ENCODE results near the gene TRIM72.

Gene TRIM72

GRCh38 chr16:31204871-31205666, 8.8 kb upstream of the TRIM72 start:
- TF ChIP-seq CTCF (IDR thresholded peaks at IDR 0.05; ENCODE audit: low read length, missing control alignments): no peak
- no peak for DNase-seq (ENCODE audit: low read depth)
- H3K4me3 ChIP-seq (replicated peaks; ENCODE audit: low read depth, low read length): no peak overlapping the region

DNA sequence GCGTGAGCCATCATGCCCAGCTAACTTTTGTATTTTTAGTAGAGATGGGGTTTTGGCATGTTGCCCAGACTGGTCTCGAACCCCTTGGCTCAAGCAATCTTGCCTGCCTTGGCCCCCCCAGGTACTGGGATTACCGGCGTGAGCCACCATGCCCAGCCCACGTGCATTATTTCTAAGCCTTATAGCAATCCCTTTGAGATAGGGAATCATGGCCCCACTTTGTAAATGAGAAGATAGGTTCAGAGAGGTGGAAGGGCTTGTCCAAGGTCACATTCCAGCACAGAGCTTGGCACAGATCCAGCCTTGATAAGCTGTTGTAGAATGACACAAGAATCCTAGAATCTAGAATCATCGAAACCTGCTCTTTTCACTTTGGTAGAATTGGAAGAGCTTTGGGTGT, 7.1 kb upstream of the TRIM72 start:
- TF ChIP-seq CTCF (IDR thresholded peaks at IDR 0.05; ENCODE audit: low read length, missing control alignments): no peak
- no peak for DNase-seq (ENCODE audit: low read depth)
- no peak overlapping the region for H3K4me3 ChIP-seq (replicated peaks; ENCODE audit: low read depth, low read length)

DNA sequence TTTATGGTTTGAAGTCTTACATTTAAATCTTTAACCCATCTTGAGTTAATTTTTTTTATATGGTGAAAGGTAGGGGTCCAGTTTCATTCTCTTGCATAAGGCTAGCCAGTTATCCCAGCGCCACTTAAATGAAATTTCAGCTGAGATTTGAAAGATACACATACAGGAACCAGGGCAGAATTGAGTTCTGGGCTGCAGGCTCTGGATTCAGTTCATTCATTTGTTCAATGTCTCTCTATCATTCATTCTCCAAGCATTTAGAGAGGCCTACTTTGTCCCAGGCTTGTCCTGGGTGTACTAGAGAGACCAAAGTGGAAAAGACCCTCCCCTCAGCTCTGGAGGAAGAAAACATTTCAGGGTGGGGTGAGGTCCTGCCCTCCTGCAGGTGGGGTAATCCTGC, 577 bp upstream of the TRIM72 start:
- TF ChIP-seq CTCF (IDR thresholded peaks at IDR 0.05; ENCODE audit: low read length, missing control alignments): no peak
- no peak overlapping the region for H3K4me3 ChIP-seq (replicated peaks; ENCODE audit: low read depth, low read length)
- no peak for DNase-seq (ENCODE audit: low read depth)

- peak overlapping the region; percentile 40 for H3K4me3 ChIP-seq (replicated peaks; ENCODE audit: low read depth, low read length)
- no peak for DNase-seq (ENCODE audit: low read depth)
- no peak for TF ChIP-seq CTCF (IDR thresholded peaks at IDR 0.05; ENCODE audit: low read length, missing control alignments)
Observed at GRCh38 chr16:31214708-31215286, 878 bp downstream of the TRIM72 start.

- DNase-seq (ENCODE audit: low read depth): peak; percentile 56
- H3K4me3 ChIP-seq (replicated peaks; ENCODE audit: low read depth, low read length): peak overlapping the region; percentile 40
- no peak for TF ChIP-seq CTCF (IDR thresholded peaks at IDR 0.05; ENCODE audit: low read length, missing control alignments)
Observed at GRCh38 chr16:31215287-31216162, 1.6 kb downstream of the TRIM72 start.

DNA sequence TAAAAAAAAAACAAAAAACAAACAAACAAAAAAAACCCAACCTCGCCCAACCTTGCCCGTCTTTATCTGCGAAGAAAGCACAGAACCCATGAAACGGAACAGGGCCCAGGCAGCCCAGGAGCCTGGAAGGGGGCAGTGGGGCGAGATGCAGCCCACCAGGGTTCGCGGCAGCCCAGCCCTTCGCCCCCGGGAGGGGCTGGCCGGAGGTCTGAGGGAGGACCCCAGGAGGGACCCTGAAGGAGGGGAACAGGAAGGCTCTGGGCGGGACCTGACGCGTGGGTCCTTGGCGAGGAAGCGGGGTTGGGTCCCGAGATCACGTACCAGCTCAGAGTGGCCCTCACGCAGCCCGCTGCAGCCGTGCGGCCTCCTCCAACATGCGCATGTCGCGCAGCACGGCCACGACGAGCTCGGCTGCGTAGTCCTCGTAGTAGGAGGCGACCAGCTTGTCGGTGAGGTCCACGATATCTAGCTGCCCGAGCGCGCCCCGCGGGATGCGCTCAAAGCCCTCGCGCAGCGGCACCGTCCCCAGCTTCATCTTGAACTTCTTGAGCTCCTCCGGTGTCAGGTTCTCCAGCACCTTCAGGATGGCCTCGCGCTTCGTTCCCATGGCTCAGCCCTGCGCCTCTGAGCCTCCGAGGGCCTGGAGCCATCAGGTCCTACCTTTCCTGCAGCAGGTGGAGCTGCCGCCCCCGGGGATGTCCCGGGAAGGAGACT, 2.7 kb downstream of the TRIM72 start, which contains the start of gene PYDC1:
PYDC1 (minus strand) TSS at position 714 of the 714 bp plus-strand sequence; CDS start at position 607, 107 bp downstream.
- H3K4me3 ChIP-seq (replicated peaks; ENCODE audit: low read depth, low read length): no peak within 1 kb of the TSS
- no peak for TF ChIP-seq CTCF (IDR thresholded peaks at IDR 0.05; ENCODE audit: low read length, missing control alignments)
- DNase-seq (ENCODE audit: low read depth): no peak

Measured in fibroblast of pulmonary artery (primary cell).